Renal pelvis (tissue), 12 donors: Measurements from ENCODE around the gene ENO1. TPM values are rescaled to one million over a fixed set of nuclear protein-coding genes. Genes with fewer than 3 reads are reported as not detected.
"Not testable (repeated sequence)": the region's sequence is repeated elsewhere in the genome, so short reads cannot be mapped to it uniquely, and the experiment has no call there.

Experiments used
- DNase-seq: peaks from one replicate; pipeline ENCODE4 v3.0.0-alpha.2; 2013
- long read RNA-seq, 16 experiments: transcript quantifications; one replicate each; lab custom pipeline, GENCODE V29; 2026
- polyA plus RNA-seq, 3 donors: library from polyadenylated mRNA; unstranded; fragments of 120-200 nt; gene quantifications; one replicate each; pipeline ENCODE4 v1.2.1, GENCODE V29; 2013; ENCODE audit not compliant: insufficient read length in 3 of 3

Gene ENO1
- 1,000 to 10,000 TPM in 1 of 3 donors, 100 to 1,000 TPM in 2; 950 to 1,026 (median 975) TPM for polyA plus RNA-seq
- long read RNA-seq, donor 1, transcript ENO1-201 (12 exons, 1,781 nt) = major isoform, 286 of 539 reads
- long read RNA-seq, donor 1, partial matches to known transcripts = 224 of 539 reads
- long read RNA-seq, donor 1, other reads (novel, unspliced or antisense) = 23 of 539 reads
- long read RNA-seq, donor 2, transcript ENO1-201 (12 exons, 1,781 nt) = major isoform, 381 of 748 reads
- long read RNA-seq, donor 2, transcript ENO1-203 (9 exons, 2,548 nt) = minor isoform, 6 of 748 reads
- long read RNA-seq, donor 2, transcript ENO1-206 (3 exons, 1,247 nt) = minor isoform, 6 of 748 reads
- long read RNA-seq, donor 2, partial matches to known transcripts = 319 of 748 reads
- long read RNA-seq, donor 2, other reads (novel, unspliced or antisense) = 34 of 748 reads
- long read RNA-seq, donor 3, transcript ENO1-201 (12 exons, 1,781 nt) = major isoform, 278 of 541 reads
- long read RNA-seq, donor 3, partial matches to known transcripts = 233 of 541 reads
- long read RNA-seq, donor 3, other reads (novel, unspliced or antisense) = 22 of 541 reads
- long read RNA-seq, donor 4, transcript ENO1-201 (12 exons, 1,781 nt) = major isoform, 289 of 573 reads
- long read RNA-seq, donor 4, partial matches to known transcripts = 268 of 573 reads
- long read RNA-seq, donor 4, other reads (novel, unspliced or antisense) = 7 of 573 reads
- long read RNA-seq, donor 5, transcript ENO1-201 (12 exons, 1,781 nt) = major isoform, 152 of 268 reads
- long read RNA-seq, donor 5, partial matches to known transcripts = 101 of 268 reads
- long read RNA-seq, donor 5, other reads (novel, unspliced or antisense) = 10 of 268 reads
- long read RNA-seq, donor 6, transcript ENO1-201 (12 exons, 1,781 nt) = major isoform, 237 of 607 reads
- long read RNA-seq, donor 6, transcript ENO1-206 (3 exons, 1,247 nt) = minor isoform, 7 of 607 reads
- long read RNA-seq, donor 6, partial matches to known transcripts = 342 of 607 reads
- long read RNA-seq, donor 6, other reads (novel, unspliced or antisense) = 17 of 607 reads
- long read RNA-seq, donor 7, transcript ENO1-201 (12 exons, 1,781 nt) = major isoform, 240 of 571 reads
- long read RNA-seq, donor 7, transcript ENO1-206 (3 exons, 1,247 nt) = minor isoform, 5 of 571 reads
- long read RNA-seq, donor 7, partial matches to known transcripts = 287 of 571 reads
- long read RNA-seq, donor 7, other reads (novel, unspliced or antisense) = 31 of 571 reads
- long read RNA-seq, donor 8, transcript ENO1-201 (12 exons, 1,781 nt) = major isoform, 55 of 104 reads
- long read RNA-seq, donor 8, partial matches to known transcripts = 44 of 104 reads
- long read RNA-seq, donor 8, other reads (novel, unspliced or antisense) = 0 of 104 reads
- long read RNA-seq, donor 9, transcript ENO1-201 (12 exons, 1,781 nt) = major isoform, 393 of 881 reads
- long read RNA-seq, donor 9, transcript ENO1-203 (9 exons, 2,548 nt) = minor isoform, 5 of 881 reads
- long read RNA-seq, donor 9, partial matches to known transcripts = 444 of 881 reads
- long read RNA-seq, donor 9, other reads (novel, unspliced or antisense) = 34 of 881 reads
- long read RNA-seq, donor 10, transcript ENO1-201 (12 exons, 1,781 nt) = major isoform, 220 of 501 reads
- long read RNA-seq, donor 10, partial matches to known transcripts = 270 of 501 reads
- long read RNA-seq, donor 10, other reads (novel, unspliced or antisense) = 6 of 501 reads
- long read RNA-seq, donor 11, transcript ENO1-201 (12 exons, 1,781 nt) = major isoform, 157 of 328 reads
- long read RNA-seq, donor 11, partial matches to known transcripts = 141 of 328 reads
- long read RNA-seq, donor 11, other reads (novel, unspliced or antisense) = 21 of 328 reads
- long read RNA-seq, donor 12, transcript ENO1-206 (3 exons, 1,247 nt) = minor isoform, 5 of 715 reads
- long read RNA-seq, donor 12, transcript ENO1-201 (12 exons, 1,781 nt) = major isoform, 333 of 715 reads
- long read RNA-seq, donor 12, partial matches to known transcripts = 349 of 715 reads
- long read RNA-seq, donor 12, other reads (novel, unspliced or antisense) = 25 of 715 reads
- long read RNA-seq, donor 13, transcript ENO1-201 (12 exons, 1,781 nt) = major isoform, 118 of 270 reads
- long read RNA-seq, donor 13, transcript ENO1-206 (3 exons, 1,247 nt) = minor isoform, 14 of 270 reads
- long read RNA-seq, donor 13, partial matches to known transcripts = 126 of 270 reads
- long read RNA-seq, donor 13, other reads (novel, unspliced or antisense) = 7 of 270 reads
- long read RNA-seq, donor 14 = 0 reads
- long read RNA-seq, donor 15, transcript ENO1-201 (12 exons, 1,781 nt) = major isoform, 267 of 629 reads
- long read RNA-seq, donor 15, transcript ENO1-206 (3 exons, 1,247 nt) = minor isoform, 9 of 629 reads
- long read RNA-seq, donor 15, partial matches to known transcripts = 330 of 629 reads
- long read RNA-seq, donor 15, other reads (novel, unspliced or antisense) = 18 of 629 reads
- long read RNA-seq, donor 16, transcript ENO1-203 (9 exons, 2,548 nt) = minor isoform, 5 of 754 reads
- long read RNA-seq, donor 16, transcript ENO1-201 (12 exons, 1,781 nt) = major isoform, 354 of 754 reads
- long read RNA-seq, donor 16, partial matches to known transcripts = 361 of 754 reads
- long read RNA-seq, donor 16, other reads (novel, unspliced or antisense) = 31 of 754 reads

GRCh38 chr1:8878448-8878697 is at the start of gene ENO1:
Gene ENO1, minus strand, starts transcription at chr1:8878686. Its CDS starts 3,778 bp downstream, at chr1:8874908.
- DNase-seq = no peak

- no peak for DNase-seq
Measured at GRCh38 chr1:8926707-8927694, 48.5 kb upstream of the ENO1 start.

- DNase-seq = no peak
Measured at GRCh38 chr1:8925960-8926359, 47.5 kb upstream of the ENO1 start.

GRCh38 chr1:8925406-8925805 is 46.9 kb upstream of the ENO1 start:
- DNase-seq = no peak

- no peak for DNase-seq
Measured at GRCh38 chr1:8922962-8923361, 44.5 kb upstream of the ENO1 start.

GRCh38 chr1:8917536-8917935 is 39.0 kb upstream of the ENO1 start:
- DNase-seq = not testable (repeated sequence)

- no peak for DNase-seq
Measured at GRCh38 chr1:8915446-8915845, 37.0 kb upstream of the ENO1 start.

- no peak for DNase-seq
Measured at GRCh38 chr1:8914466-8914865, 36.0 kb upstream of the ENO1 start.

- DNase-seq = no peak
Measured at GRCh38 chr1:8913457-8913856, 35.0 kb upstream of the ENO1 start.

GRCh38 chr1:8911416-8912309 is 33.2 kb upstream of the ENO1 start:
- no peak for DNase-seq

GRCh38 chr1:8910914-8911313 is 32.4 kb upstream of the ENO1 start:
- DNase-seq = no peak

- DNase-seq = no peak
Measured at GRCh38 chr1:8910331-8910730, 31.8 kb upstream of the ENO1 start.

GRCh38 chr1:8908388-8909151 is 30.1 kb upstream of the ENO1 start:
- no peak for DNase-seq

- DNase-seq = no peak
Measured at GRCh38 chr1:8905582-8906191, 27.2 kb upstream of the ENO1 start.

GRCh38 chr1:8903908-8904650 is 25.6 kb upstream of the ENO1 start:
- peak; percentile 76 for DNase-seq
